ENCODE data around the gene BBS4. TPM values are rescaled to one million over a fixed set of nuclear protein-coding genes. Genes with fewer than 3 reads are reported as not detected.

BBS4 gene
- total and polyA plus RNA-seq, 2 donors from 2014 or later: 17.2 to 29.3 TPM

DNA sequence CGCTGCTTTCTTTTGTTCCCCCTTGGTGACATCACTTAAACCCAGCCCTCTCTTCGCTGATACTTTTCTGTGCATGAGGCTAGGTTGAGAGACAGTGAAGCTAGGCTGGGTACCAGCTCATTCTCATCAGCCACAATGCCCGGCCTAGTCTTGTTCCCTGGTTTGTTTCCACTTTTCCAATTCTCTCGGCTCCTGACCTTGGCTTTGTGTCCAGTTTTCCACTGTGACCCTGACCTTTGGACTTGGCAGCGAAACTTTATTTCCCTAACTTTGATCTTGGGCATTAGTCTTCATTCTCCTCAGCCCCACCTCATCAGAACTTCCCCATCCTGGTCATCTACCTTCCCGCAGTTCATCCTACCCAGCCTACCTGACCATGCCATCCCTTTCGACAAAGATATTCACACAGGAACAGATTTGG lies 98.5 kb downstream of the BBS4 start:
- H3K4me1 ChIP-seq (ENCODE audit: control insufficient read depth in 2 of 3, insufficient read depth in 2 of 3, low read depth in 1 of 3, low read length in 3 of 3): peaks cover 0 to 12% (median 4%) of the 10 kb centered on the region in 3 donors
- peak overlapping the region; percentile 57 to 92 (median 92) for H3K9ac ChIP-seq (ENCODE audit: low read length in 3 of 3)
- peak overlapping the region; percentile 87 to 94 for H3K27ac ChIP-seq (ENCODE audit: low read depth in 2 of 2, low read length in 2 of 2)
- no peaks in the 10 kb centered on the region for H3K27me3 ChIP-seq (ENCODE audit: control insufficient read depth, insufficient read depth, low read length)
- TF ChIP-seq, protein P1, sequence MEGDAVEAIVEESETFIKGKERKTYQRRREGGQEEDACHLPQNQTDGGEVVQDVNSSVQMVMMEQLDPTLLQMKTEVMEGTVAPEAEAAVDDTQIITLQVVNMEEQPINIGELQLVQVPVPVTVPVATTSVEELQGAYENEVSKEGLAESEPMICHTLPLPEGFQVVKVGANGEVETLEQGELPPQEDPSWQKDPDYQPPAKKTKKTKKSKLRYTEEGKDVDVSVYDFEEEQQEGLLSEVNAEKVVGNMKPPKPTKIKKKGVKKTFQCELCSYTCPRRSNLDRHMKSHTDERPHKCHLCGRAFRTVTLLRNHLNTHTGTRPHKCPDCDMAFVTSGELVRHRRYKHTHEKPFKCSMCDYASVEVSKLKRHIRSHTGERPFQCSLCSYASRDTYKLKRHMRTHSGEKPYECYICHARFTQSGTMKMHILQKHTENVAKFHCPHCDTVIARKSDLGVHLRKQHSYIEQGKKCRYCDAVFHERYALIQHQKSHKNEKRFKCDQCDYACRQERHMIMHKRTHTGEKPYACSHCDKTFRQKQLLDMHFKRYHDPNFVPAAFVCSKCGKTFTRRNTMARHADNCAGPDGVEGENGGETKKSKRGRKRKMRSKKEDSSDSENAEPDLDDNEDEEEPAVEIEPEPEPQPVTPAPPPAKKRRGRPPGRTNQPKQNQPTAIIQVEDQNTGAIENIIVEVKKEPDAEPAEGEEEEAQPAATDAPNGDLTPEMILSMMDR (IDR thresholded peaks at IDR 0.05; ENCODE audit: borderline replicate concordance, extremely low read depth, insufficient read depth): no peak
- H3K36me3 ChIP-seq (ENCODE audit: control insufficient read depth in 2 of 3, insufficient read depth in 3 of 3, low read length in 3 of 3): no peaks in the 10 kb centered on the region
- DNase-seq: no peak
- no peaks in the 10 kb centered on the region for H3K9me3 ChIP-seq (ENCODE audit: control insufficient read depth in 2 of 3, insufficient read depth in 1 of 3, low read length in 3 of 3)
- FAIRE-seq: no peak
- intact Hi-C loops (cut with DNase I): no loop called here
- peak overlapping the region; percentile 74 to 97 (median 94) for H3K4me3 ChIP-seq (ENCODE audit: low read length in 3 of 3)

DNA sequence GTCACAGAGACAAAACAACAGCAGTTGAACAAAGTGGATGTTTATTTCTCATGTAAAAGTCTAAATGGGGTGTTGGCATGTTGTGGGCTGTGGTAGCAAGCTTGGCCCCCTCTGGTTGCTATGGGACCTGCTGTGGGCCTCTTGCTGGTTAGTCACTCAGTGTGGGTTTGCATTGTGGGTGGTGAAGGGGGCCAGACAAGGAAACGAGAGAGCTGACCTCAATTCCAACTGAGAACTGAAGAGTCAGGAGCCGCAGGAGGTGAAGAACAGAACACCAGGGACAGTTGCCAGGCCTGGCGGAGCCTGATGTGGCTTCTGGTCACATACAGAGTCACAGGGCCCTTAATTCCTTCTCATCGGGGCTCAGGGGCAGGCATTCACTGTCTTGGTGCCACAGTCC lies 99.4 kb downstream of the BBS4 start:
- Histone ChIP-seq H3K4me3 (ENCODE audit: low read length in 3 of 3) (no peak overlapping the region), H3K27me3 (ENCODE audit: control insufficient read depth, insufficient read depth, low read length) (no peaks in the 10 kb centered on the region), H3K27ac (ENCODE audit: low read depth in 2 of 2, low read length in 2 of 2) (no peak overlapping the region), H3K9ac (ENCODE audit: low read length in 3 of 3) (no peak overlapping the region), H3K36me3 (ENCODE audit: control insufficient read depth in 2 of 3, insufficient read depth in 3 of 3, low read length in 3 of 3) (no peaks in the 10 kb centered on the region), H3K4me1 (ENCODE audit: control insufficient read depth in 2 of 3, insufficient read depth in 2 of 3, low read depth in 1 of 3, low read length in 3 of 3) (peaks cover 0 to 12% (median 4%) of the 10 kb centered on the region in 3 donors), H3K9me3 (ENCODE audit: control insufficient read depth in 2 of 3, insufficient read depth in 1 of 3, low read length in 3 of 3) (no peaks in the 10 kb centered on the region)
- TF ChIP-seq, protein P1 (IDR thresholded peaks at IDR 0.05; ENCODE audit: borderline replicate concordance, extremely low read depth, insufficient read depth): no peak
- intact Hi-C loops (cut with DNase I): no loop called here
- FAIRE-seq: no peak
- no peak for DNase-seq

DNA sequence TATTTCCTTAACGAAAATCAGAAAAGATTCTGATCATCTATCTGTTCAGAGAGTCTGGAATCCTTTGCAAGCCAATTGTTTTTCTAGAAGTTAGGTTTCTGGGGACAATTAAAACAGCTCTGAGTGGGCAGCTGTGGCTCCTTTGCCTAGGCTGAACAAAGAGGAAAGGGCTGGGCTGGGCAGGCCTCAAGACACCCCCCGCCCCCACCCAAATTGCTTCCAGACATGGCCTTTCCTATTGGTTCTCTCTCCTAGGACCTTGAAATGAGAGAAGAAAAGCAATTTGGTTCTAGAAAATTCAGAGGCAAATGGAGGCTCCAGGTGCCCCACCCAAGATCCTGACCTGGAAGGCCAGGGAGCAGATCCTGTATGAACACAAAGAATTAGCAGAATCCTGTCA lies 99.8 kb downstream of the BBS4 start:
- DNase-seq (no peak), FAIRE-seq (no peak)
- Histone ChIP-seq H3K9me3 (ENCODE audit: control insufficient read depth in 2 of 3, insufficient read depth in 1 of 3, low read length in 3 of 3) (no peaks in the 10 kb centered on the region), H3K4me3 (ENCODE audit: low read length in 3 of 3) (no peak overlapping the region), H3K27ac (ENCODE audit: low read depth in 2 of 2, low read length in 2 of 2) (no peak overlapping the region), H3K36me3 (ENCODE audit: control insufficient read depth in 2 of 3, insufficient read depth in 3 of 3, low read length in 3 of 3) (no peaks in the 10 kb centered on the region), H3K9ac (ENCODE audit: low read length in 3 of 3) (no peak overlapping the region), H3K27me3 (ENCODE audit: control insufficient read depth, insufficient read depth, low read length) (no peaks in the 10 kb centered on the region), H3K4me1 (ENCODE audit: control insufficient read depth in 2 of 3, insufficient read depth in 2 of 3, low read depth in 1 of 3, low read length in 3 of 3) (peaks cover 0 to 12% (median 4%) of the 10 kb centered on the region in 3 donors)
- TF ChIP-seq, protein P1 (IDR thresholded peaks at IDR 0.05; ENCODE audit: borderline replicate concordance, extremely low read depth, insufficient read depth): no peak
- intact Hi-C loops (cut with DNase I): no loop called here

DNA sequence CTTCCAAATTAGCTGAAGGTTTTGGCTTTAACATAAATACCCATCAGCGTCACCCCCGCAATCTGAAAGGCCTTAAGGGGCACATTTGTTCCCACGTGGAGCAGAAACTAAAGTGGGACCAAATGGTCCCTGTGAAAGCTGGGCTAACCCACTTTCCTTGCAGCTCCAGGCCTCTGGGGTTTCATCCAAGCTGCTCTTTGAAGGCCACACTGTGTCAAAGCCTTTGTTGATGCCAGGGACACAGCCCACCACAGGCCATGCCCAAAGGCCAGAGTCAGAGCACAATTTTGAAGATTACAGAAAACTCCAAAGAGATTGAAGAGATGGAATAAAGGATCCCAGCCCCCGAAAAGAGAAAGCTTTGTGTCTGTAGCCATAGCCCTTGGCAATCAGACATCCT lies 100.2 kb downstream of the BBS4 start:
- no peak for FAIRE-seq
- Histone ChIP-seq H3K27me3 (ENCODE audit: control insufficient read depth, insufficient read depth, low read length) (no peaks in the 10 kb centered on the region), H3K4me1 (ENCODE audit: control insufficient read depth in 2 of 3, insufficient read depth in 2 of 3, low read depth in 1 of 3, low read length in 3 of 3) (peaks cover 0 to 12% (median 4%) of the 10 kb centered on the region in 3 donors), H3K27ac (ENCODE audit: low read depth in 2 of 2, low read length in 2 of 2) (no peak overlapping the region), H3K36me3 (ENCODE audit: control insufficient read depth in 2 of 3, insufficient read depth in 3 of 3, low read length in 3 of 3) (no peaks in the 10 kb centered on the region), H3K9ac (ENCODE audit: low read length in 3 of 3) (no peak overlapping the region), H3K9me3 (ENCODE audit: control insufficient read depth in 2 of 3, insufficient read depth in 1 of 3, low read length in 3 of 3) (no peaks in the 10 kb centered on the region), H3K4me3 (ENCODE audit: low read length in 3 of 3) (no peak overlapping the region)
- no peak for DNase-seq
- intact Hi-C loops (cut with DNase I): no loop called here
- TF ChIP-seq, protein P1 (IDR thresholded peaks at IDR 0.05; ENCODE audit: borderline replicate concordance, extremely low read depth, insufficient read depth): no peak

All from kidney (tissue), 14 donors.